WI38 (cell line): ENCODE measurements around the gene UNC80.

Source experiments
- H3K4me3 ChIP-seq: 2 replicates; pipeline ENCODE4 v1.5.1; 2011; ENCODE audit warnings: low read depth, mild to moderate bottlenecking, control low read depth, low read length
- CTCF ChIP-seq: IDR thresholded peaks from 2 replicates; pipeline ENCODE4 v1.5.1; 2012; ENCODE audit warnings: low read depth, mild to moderate bottlenecking, control low read depth, low read length

Gene UNC80

GRCh38 chr2:209808521-209808920 is 36.9 kb downstream of the UNC80 start:
- H3K4me3 ChIP-seq = no peak overlapping the region
- TF ChIP-seq CTCF = no peak

- no peak overlapping the region for H3K4me3 ChIP-seq
- TF ChIP-seq CTCF = no peak
Observed at GRCh38 chr2:209809256-209809655, 37.6 kb downstream of the UNC80 start.

- TF ChIP-seq CTCF = no peak
- no peak overlapping the region for H3K4me3 ChIP-seq
Observed at GRCh38 chr2:209817844-209818271, 46.2 kb downstream of the UNC80 start.

GRCh38 chr2:209818939-209819338 is 47.3 kb downstream of the UNC80 start:
- no peak overlapping the region for H3K4me3 ChIP-seq
- TF ChIP-seq CTCF = no peak

- no peak overlapping the region for H3K4me3 ChIP-seq
- TF ChIP-seq CTCF = no peak
Observed at GRCh38 chr2:209821806-209822205, 50.2 kb downstream of the UNC80 start.

- no peak for TF ChIP-seq CTCF
- no peak overlapping the region for H3K4me3 ChIP-seq
Observed at GRCh38 chr2:209823484-209823883, 51.9 kb downstream of the UNC80 start.

GRCh38 chr2:209824391-209824790 is 52.8 kb downstream of the UNC80 start:
- TF ChIP-seq CTCF = no peak
- H3K4me3 ChIP-seq = no peak overlapping the region
